Measurements from ENCODE around the gene TSHZ2. TPM values are rescaled to one million over a fixed set of nuclear protein-coding genes. Genes with fewer than 3 reads are reported as not detected.

Gene TSHZ2
- total RNA-seq, 4 donors from 2014 or later = 1.9 to 12.9 (median 5.0) TPM

GRCh38 chr20:53488775-53489272, 516.7 kb downstream of the TSHZ2 start:
- Histone ChIP-seq H3K27ac (no peak overlapping the region), H3K27me3 (no peaks in the 10 kb centered on the region), H3K36me3 (no peaks in the 10 kb centered on the region), H3K4me3 (no peak overlapping the region), H3K4me1 (no peaks in the 10 kb centered on the region), H3K9me3 (no peaks in the 10 kb centered on the region)
- no peak for TF ChIP-seq EP300 (IDR thresholded peaks at IDR 0.05; ENCODE audit: low read depth)
- WGBS, 2 donors (ENCODE audit: low coverage in 1 of 2) = 26 to 60% methylated on average over 6 of the region's 6 CpGs
- in situ Hi-C loops (cut with MboI; ENCODE audit: low pct_ligation_motif_present in 1 of 4, low pct_unique_long_range_greater_than_20kb in 1 of 4, low sequenced_read_pairs in 3 of 4) = no loop called here
- intact Hi-C loops (cut with DNase I; ENCODE audit: low total_unique reads) = no loop called here
- no peak for DNase-seq

DNA sequence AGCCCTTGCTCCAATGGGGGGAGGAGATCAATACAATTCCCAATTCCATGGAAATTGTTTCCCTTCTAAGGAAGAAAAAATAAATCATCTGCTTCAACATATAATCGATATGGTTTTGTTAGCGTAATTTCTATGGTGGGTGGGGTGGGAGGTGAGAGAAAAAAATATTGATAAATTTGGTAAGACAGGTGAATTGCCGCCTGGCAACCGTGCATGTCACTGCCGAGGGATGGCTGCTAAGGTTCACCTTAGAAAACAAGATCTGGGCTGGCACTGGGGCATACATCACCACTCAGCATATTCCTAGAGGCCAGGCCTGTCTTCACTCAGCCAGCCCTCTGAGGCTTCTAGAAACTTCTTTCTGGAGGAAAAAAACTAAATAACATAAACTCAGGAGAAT, 517.4 kb downstream of the TSHZ2 start:
- TF ChIP-seq EP300 (IDR thresholded peaks at IDR 0.05; ENCODE audit: low read depth) (no peak), POLR2A (IDR thresholded peaks at IDR 0.05) (no peak), CTCF (IDR thresholded peaks at IDR 0.05) (no peak), POLR2AphosphoS5 (IDR thresholded peaks at IDR 0.05) (no peak)
- no peaks in the 10 kb centered on the region for H3K27me3 ChIP-seq
- no peak for DNase-seq
- WGBS, 2 donors (ENCODE audit: low coverage in 1 of 2) = 92% methylated on average over 5 of the region's 5 CpGs
- no peaks in the 10 kb centered on the region for H3K9me3 ChIP-seq
- no peaks in the 10 kb centered on the region for H3K4me1 ChIP-seq
- H3K4me3 ChIP-seq = no peak overlapping the region
- H3K36me3 ChIP-seq = no peaks in the 10 kb centered on the region
- in situ Hi-C loops (cut with MboI; ENCODE audit: low pct_ligation_motif_present in 1 of 4, low pct_unique_long_range_greater_than_20kb in 1 of 4, low sequenced_read_pairs in 3 of 4) (no loop called here), intact Hi-C loops (cut with DNase I; ENCODE audit: low total_unique reads) (no loop called here)
- H3K27ac ChIP-seq = no peak overlapping the region

DNA sequence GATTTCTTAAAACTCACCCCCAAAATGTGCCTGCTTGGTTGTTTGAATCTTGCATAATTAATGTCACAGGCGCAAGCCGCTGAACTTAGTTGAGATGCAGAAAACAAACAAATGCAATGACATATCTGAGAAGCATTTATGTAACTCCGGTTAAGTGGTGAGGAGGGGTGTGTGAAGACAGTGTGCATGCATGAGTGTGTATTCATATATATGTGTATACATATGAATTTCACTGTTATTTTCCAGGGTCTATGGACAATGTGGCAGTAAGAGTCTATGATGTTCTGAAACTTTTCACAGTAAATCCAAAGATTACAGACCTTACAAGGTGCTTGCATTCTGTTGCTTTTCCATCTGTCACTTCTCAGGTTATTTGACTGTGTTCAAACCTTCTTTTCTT, 518.5 kb downstream of the TSHZ2 start:
- in situ Hi-C loops (cut with MboI; ENCODE audit: low pct_ligation_motif_present in 1 of 4, low pct_unique_long_range_greater_than_20kb in 1 of 4, low sequenced_read_pairs in 3 of 4) (no loop called here), intact Hi-C loops (cut with DNase I; ENCODE audit: low total_unique reads) (no loop called here)
- Histone ChIP-seq H3K27me3 (no peaks in the 10 kb centered on the region), H3K36me3 (no peaks in the 10 kb centered on the region), H3K4me3 (no peak overlapping the region), H3K9me3 (no peaks in the 10 kb centered on the region), H3K4me1 (no peaks in the 10 kb centered on the region), H3K27ac (no peak overlapping the region)
- no peak for DNase-seq
- 85 to 93% methylated on average over 3 of the region's 3 CpGs for WGBS, 2 donors (ENCODE audit: low coverage in 1 of 2)
- TF ChIP-seq CTCF (IDR thresholded peaks at IDR 0.05) = no peak
- TF ChIP-seq POLR2AphosphoS5 (IDR thresholded peaks at IDR 0.05) = no peak
- TF ChIP-seq POLR2A (IDR thresholded peaks at IDR 0.05) = no peak
- TF ChIP-seq EP300 (IDR thresholded peaks at IDR 0.05; ENCODE audit: low read depth) = no peak

DNA sequence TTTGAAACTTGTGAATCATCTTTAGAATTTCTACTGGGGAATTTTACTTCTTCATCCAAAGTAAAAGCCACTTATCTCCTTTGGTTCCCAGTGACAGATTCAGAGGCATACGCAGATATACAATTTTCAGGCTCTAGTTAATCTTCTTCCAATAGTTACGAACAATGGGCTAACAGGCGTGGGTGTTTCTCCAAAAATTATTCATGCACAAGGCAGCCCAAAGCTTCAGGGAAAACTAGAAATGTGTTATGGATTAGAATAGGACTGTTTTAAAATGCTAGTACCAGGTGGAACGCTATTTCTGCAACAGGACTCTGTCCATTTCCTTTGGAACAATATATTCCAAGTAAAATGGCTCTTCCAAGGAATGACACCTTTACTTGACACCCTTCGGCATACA, 519.3 kb downstream of the TSHZ2 start:
- no peak overlapping the region for H3K27ac ChIP-seq
- intact Hi-C loops (cut with DNase I; ENCODE audit: low total_unique reads) = no loop called here
- H3K36me3 ChIP-seq = no peaks in the 10 kb centered on the region
- in situ Hi-C loops (cut with MboI; ENCODE audit: low pct_ligation_motif_present in 1 of 4, low pct_unique_long_range_greater_than_20kb in 1 of 4, low sequenced_read_pairs in 3 of 4) = no loop called here
- WGBS, 2 donors (ENCODE audit: low coverage in 1 of 2) = 86 to 95% methylated on average over 4 to 5 of the region's 5 CpGs
- no peak overlapping the region for H3K4me3 ChIP-seq
- no peaks in the 10 kb centered on the region for H3K4me1 ChIP-seq
- H3K27me3 ChIP-seq = no peaks in the 10 kb centered on the region
- no peaks in the 10 kb centered on the region for H3K9me3 ChIP-seq
- DNase-seq = no peak
- TF ChIP-seq POLR2AphosphoS5 (IDR thresholded peaks at IDR 0.05) (no peak), EP300 (IDR thresholded peaks at IDR 0.05; ENCODE audit: low read depth) (no peak)

DNA sequence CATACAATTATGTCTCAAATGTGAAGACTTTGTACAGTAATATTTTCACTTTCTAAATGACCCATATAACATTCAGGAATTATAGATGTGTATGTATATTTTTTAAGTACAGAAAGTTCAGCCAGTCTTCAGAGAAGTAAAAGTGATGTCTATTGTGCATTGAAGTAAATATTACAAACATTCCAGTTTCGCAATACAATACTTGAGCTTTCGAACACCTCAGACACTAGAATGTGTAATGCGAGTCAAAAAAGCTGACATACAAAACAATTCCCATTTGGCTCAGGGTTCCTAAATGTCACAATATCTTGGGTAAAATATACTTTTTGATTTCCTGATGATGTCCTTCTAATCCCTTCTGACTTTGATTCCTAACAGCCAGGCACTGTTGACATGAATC, 520.1 kb downstream of the TSHZ2 start:
- WGBS, 2 donors (ENCODE audit: low coverage in 1 of 2) = 81 to 95% methylated on average over 3 of the region's 3 CpGs
- Histone ChIP-seq H3K27me3 (no peaks in the 10 kb centered on the region), H3K27ac (no peak overlapping the region), H3K9me3 (no peaks in the 10 kb centered on the region), H3K4me3 (no peak overlapping the region), H3K36me3 (no peaks in the 10 kb centered on the region), H3K4me1 (no peaks in the 10 kb centered on the region)
- TF ChIP-seq POLR2AphosphoS5 (IDR thresholded peaks at IDR 0.05) (no peak), CTCF (IDR thresholded peaks at IDR 0.05) (no peak), EP300 (IDR thresholded peaks at IDR 0.05; ENCODE audit: low read depth) (no peak), POLR2A (IDR thresholded peaks at IDR 0.05) (no peak)
- in situ Hi-C loops (cut with MboI; ENCODE audit: low pct_ligation_motif_present in 1 of 4, low pct_unique_long_range_greater_than_20kb in 1 of 4, low sequenced_read_pairs in 3 of 4) = no loop called here
- intact Hi-C loops (cut with DNase I; ENCODE audit: low total_unique reads) = no loop called here
- DNase-seq = no peak
